HepG2 (cell line): ENCODE data around the gene GSDMA. TPM values are rescaled to one million over a fixed set of nuclear protein-coding genes. Genes with fewer than 3 reads are reported as not detected.
A peak's percentile ranks its signal among the peaks of the same experiment; 100 is the strongest.

Source experiments
- ATAC-seq: fragments of 200-7000 bp; cut with Tn5 transposase; 3 replicates; pipeline ENCODE4 v1.9.1; 2020; ENCODE audit warnings: mild to moderate bottlenecking, moderate library complexity
- BruUV-seq: library from RNA; stranded (reverse); fragments of 400-500 nt; replicated peaks from 2 replicates; lab custom pipeline; 2021; lab: Mats Ljungman, UMichigan
- CTCF ChIA-PET: fragments of 300-600 bp; formaldehyde crosslinking; extraction: SDS; loops from one replicate; lab custom pipeline; 2021; ENCODE audit warnings: low total read pairs, inconsistent platforms, low intra/inter-chr PET ratio; lab: Yijun Ruan, JAX
- POLR2A ChIA-PET: fragments of 350-600 bp; sonication (Branson Sonifier 250); formaldehyde crosslinking; loops from one replicate; lab custom pipeline; 2020; ENCODE audit warnings: antibody characterized with exemption, inconsistent platforms; lab: Yijun Ruan, JAX
- DNase-seq: peaks from one replicate; pipeline ENCODE4 v3.0.0-alpha.2; 2015; ENCODE audit warnings: low spot score
- FAIRE-seq: peaks from 3 replicates; lab custom pipeline; 2011; peaks lifted over from hg19 to GRCh38; lab: Jason Lieb, UNC
- H2AFZ ChIP-seq: one replicate; pipeline ENCODE4 v1.6.1; 2011; ENCODE audit warnings: low read length, inconsistent platforms
- H3K27ac ChIP-seq: fragments of 300-600 bp; 3 replicates; pipeline ENCODE4 v1.8.0; 2011; ENCODE audit warnings: mixed run types, mild to moderate bottlenecking, mixed read lengths, low read length, inconsistent platforms; ENCODE audit not compliant: insufficient read depth; ENCODE audit errors: extremely low read length
- H3K27me3 ChIP-seq, 2 experiments: fragments of 200-600 bp in 1 of 2; 2 replicates in 1 of 2; 3 replicates in 1 of 2; pipeline versions ENCODE4 v1.6.0 to v1.8.0; 2011; ENCODE audit warnings: low read length in 2 of 2, mild to moderate bottlenecking in 2 of 2, moderate library complexity in 2 of 2, inconsistent platforms in 1 of 2; ENCODE audit not compliant: insufficient read depth in 2 of 2, control insufficient read depth in 1 of 2
- H3K36me3 ChIP-seq, 2 experiments: fragments of 200-600 bp in 1 of 2; replicated peaks in 1 of 2; 2 replicates in 1 of 2; 3 replicates in 1 of 2; pipeline versions ENCODE4 v1.5.1 to v1.8.0; 2011; ENCODE audit warnings: low read length in 2 of 2, inconsistent platforms in 1 of 2; ENCODE audit not compliant: insufficient read depth in 2 of 2, control insufficient read depth in 1 of 2
- H3K4me1 ChIP-seq: 2 replicates; pipeline ENCODE4 v1.5.1; 2012; ENCODE audit warnings: low read length, inconsistent platforms; ENCODE audit not compliant: insufficient read depth
- H3K4me2 ChIP-seq: 2 replicates; pipeline ENCODE4 v1.6.0; 2011; ENCODE audit warnings: low read depth, low read length, inconsistent platforms
- H3K4me3 ChIP-seq, 3 experiments: fragments of 200-600 bp in 1 of 3; sonication (generic), shearing (Covaris generic) in 1 of 3; replicated peaks in 1 of 3; 2 replicates each; pipeline ENCODE4 v1.5.1; 2011 to 2016; ENCODE audit warnings: low read length in 3 of 3, inconsistent platforms in 2 of 3, low read depth in 2 of 3, mild to moderate bottlenecking in 2 of 3, control low read depth in 1 of 3, mixed read lengths in 1 of 3; ENCODE audit not compliant: insufficient read depth in 1 of 3
- H3K79me2 ChIP-seq: one replicate; pipeline ENCODE4 v1.6.1; 2011; ENCODE audit warnings: low read length, inconsistent platforms; ENCODE audit not compliant: insufficient read depth
- H3K9ac ChIP-seq: 2 replicates; pipeline ENCODE4 v1.6.0; 2011; ENCODE audit warnings: mild to moderate bottlenecking, low read depth, low read length, inconsistent platforms; ENCODE audit not compliant: insufficient read depth
- H3K9me3 ChIP-seq: 2 replicates; pipeline ENCODE4 v1.5.1; 2012; ENCODE audit warnings: mild to moderate bottlenecking, low read length
- H4K20me1 ChIP-seq: 2 replicates; pipeline ENCODE4 v1.6.0; 2011; ENCODE audit warnings: inconsistent platforms, mild to moderate bottlenecking, low read length, moderate library complexity; ENCODE audit not compliant: insufficient read depth
- ARID5B ChIP-seq: IDR thresholded peaks from 2 replicates; pipeline ENCODE4 v1.4.0; 2020; ENCODE audit warnings: mild to moderate bottlenecking, missing genetic modification reagents
- HNF4G ChIP-seq, 2 experiments: sonication (generic) in 1 of 2; formaldehyde crosslinking in 1 of 2; IDR thresholded peaks; 2 replicates each; pipeline versions ENCODE4 v1.4.0 to v1.6.1; 2011 to 2020; ENCODE audit warnings: borderline replicate concordance in 2 of 2, low read depth in 2 of 2, mild to moderate bottlenecking in 2 of 2, low read length in 1 of 2, missing genetic modification reagents in 1 of 2, moderate library complexity in 1 of 2
- IKZF1 ChIP-seq: fragments of 450-650 bp; IDR thresholded peaks from 2 replicates; pipeline ENCODE4 v1.7.1; 2016
- LCORL ChIP-seq, 2 experiments: fragments of 450-650 bp in 1 of 2; sonication (generic) in 1 of 2; formaldehyde crosslinking in 1 of 2; IDR thresholded peaks; 2 replicates each; pipeline versions ENCODE4 v1.5.0 to v1.6.1; 2017 to 2020; ENCODE audit warnings: antibody characterized with exemption in 1 of 2, missing genetic modification reagents in 1 of 2
- MAX ChIP-seq: IDR thresholded peaks from 2 replicates; pipeline ENCODE4 v1.6.1; 2012; ENCODE audit warnings: inconsistent platforms
- MYPOP ChIP-seq: sonication (generic); formaldehyde crosslinking; IDR thresholded peaks from 2 replicates; pipeline ENCODE4 v1.8.1; 2023; ENCODE audit warnings: mild to moderate bottlenecking, moderate library complexity, missing genetic modification reagents
- NFYC ChIP-seq: IDR thresholded peaks from 2 replicates; pipeline ENCODE4 v1.6.1; 2016; ENCODE audit warnings: missing genetic modification reagents, missing compliant biosample characterization
- NR2F6 ChIP-seq, 2 experiments: IDR thresholded peaks; 2 replicates each; pipeline ENCODE4 v1.6.1; 2016; ENCODE audit warnings: antibody characterized with exemption in 1 of 2, mild to moderate bottlenecking in 1 of 2
- RBM39 ChIP-seq: fragments of 200-400 bp; formaldehyde crosslinking; IDR thresholded peaks from one replicate; pipeline ENCODE4 v1.6.1; 2018; ENCODE audit warnings: antibody characterized with exemption, mild to moderate bottlenecking, low read depth, low read length; ENCODE audit not compliant: poor library complexity, severe bottlenecking
- TBL1XR1 ChIP-seq: fragments of 150-350 bp; IDR thresholded peaks from 2 replicates; pipeline ENCODE4 v1.6.1; 2014; ENCODE audit warnings: borderline replicate concordance, low read length; ENCODE audit not compliant: partially characterized antibody
- ZMYM3 ChIP-seq: sonication (generic); formaldehyde crosslinking; IDR thresholded peaks from 2 replicates; pipeline ENCODE4 v1.5.1; 2020; ENCODE audit warnings: mild to moderate bottlenecking, missing genetic modification reagents
- ZMYM4 ChIP-seq: sonication (generic); formaldehyde crosslinking; IDR thresholded peaks from 2 replicates; pipeline ENCODE4 v1.8.1; 2023; ENCODE audit warnings: mild to moderate bottlenecking, missing genetic modification reagents
- ZNF276 ChIP-seq: sonication (generic); formaldehyde crosslinking; IDR thresholded peaks from 2 replicates; pipeline ENCODE4 v1.4.0; 2020; ENCODE audit warnings: mild to moderate bottlenecking, low read depth, missing genetic modification reagents
- ZNF382 ChIP-seq: sonication (generic); formaldehyde crosslinking; IDR thresholded peaks from 2 replicates; pipeline ENCODE4 v1.5.0; 2020; ENCODE audit warnings: missing genetic modification reagents, mild to moderate bottlenecking, borderline replicate concordance
- ZNF383 ChIP-seq: sonication (generic); formaldehyde crosslinking; IDR thresholded peaks from 2 replicates; pipeline ENCODE4 v1.4.0; 2020; ENCODE audit warnings: missing genetic modification reagents, mild to moderate bottlenecking, borderline replicate concordance
- ZNF7 ChIP-seq: IDR thresholded peaks from 2 replicates; pipeline ENCODE4 v1.6.1; 2016; ENCODE audit warnings: missing biosample characterization, missing genetic modification reagents
- ZNF83 ChIP-seq: sonication (generic); formaldehyde crosslinking; IDR thresholded peaks from 2 replicates; pipeline ENCODE4 v1.4.0; 2020; ENCODE audit warnings: missing genetic modification reagents, mild to moderate bottlenecking, borderline replicate concordance
- WGBS: methylation state at CpG from one replicate; pipeline ENCODE4 v1.1.6; 2017; ENCODE audit warnings: low lambda C conversion rate; 5-methylcytosine and 5-hydroxymethylcytosine counted together
- in situ Hi-C: cut with HindIII; loops from 2 replicates; pipeline ENCODE4 v1.10.0; 2017; ENCODE audit warnings: low pct_unique_long_range_greater_than_20kb; ENCODE audit not compliant: extremely low pct_ligation_motif_present
- intact Hi-C: fragments of 100-400 bp; cut with micrococcal nuclease; formaldehyde crosslinking; loops from one replicate; pipeline ENCODE4 v1.10.0; 2022; ENCODE audit not compliant: unreplicated experiment
- polyA plus RNA-seq, 8 experiments: library from polyadenylated mRNA; depleted of rRNA in 3 of 8; stranded (reverse) in 7 of 8; unstranded in 1 of 8; fragments of >200 nt; fragmentation: Illumina TruSeq in 4 of 8; extraction: Trizol in 4 of 8; gene quantifications; 2 replicates each; pipeline versions ENCODE4 v1.2.1 to v1.2.3, GENCODE V29; 2011 to 2016; ENCODE audit warnings: low read depth in 4 of 8, missing spikeins in 1 of 8, mixed read lengths in 1 of 8; ENCODE audit not compliant: insufficient read depth in 1 of 8
- total RNA-seq, 5 experiments: library from RNA; depleted of rRNA; stranded (reverse); fragments of >200 nt; fragmentation: Illumina TruSeq; extraction: Trizol; gene quantifications; 2 replicates each; pipeline ENCODE4 v1.2.3, GENCODE V29; 2016; ENCODE audit warnings: low read depth in 1 of 5

Gene GSDMA
- total and polyA plus RNA-seq, 2 of the 13 experiments (the other 11 are each of a cell fraction or from before 2014, with no cell fraction given) = not detected

- in situ Hi-C loops = no loop called here
- TF ChIP-seq NFYC (CRISPR knock-in tag) (no peak), MYPOP (CRISPR knock-in tag) (no peak), ZNF382 (CRISPR knock-in tag) (no peak), NR2F6 (IDR thresholded peaks at IDR 0.05) (no peak), NR2F6 (CRISPR knock-in tag; IDR thresholded peaks at IDR 0.05) (0 out of 2 replicates have a peak, but pooled peaks have one; percentile 16), RBM39 (no peak), LCORL (IDR thresholded peaks at IDR 0.05) (no peak), LCORL (CRISPR knock-in tag; IDR thresholded peaks at IDR 0.05) (no peak), IKZF1 (no peak), ZNF276 (CRISPR knock-in tag) (no peak), TBL1XR1 (no peak), ZNF7 (CRISPR knock-in tag) (peak; percentile 88), MAX (no peak), HNF4G (IDR thresholded peaks at IDR 0.05; ENCODE audit: borderline replicate concordance, low read depth, low read length) (peak; percentile 32; the same call in 1 of the 2 replicates), HNF4G (CRISPR knock-in tag; IDR thresholded peaks at IDR 0.05; ENCODE audit: borderline replicate concordance, low read depth) (no peak), ZMYM3 (CRISPR knock-in tag) (peak; percentile 43; the same call in 1 of the 2 replicates), ARID5B (CRISPR knock-in tag) (peak; percentile 29; the same call in 1 of the 2 replicates), ZNF383 (CRISPR knock-in tag) (no peak), ZMYM4 (0 out of 2 replicates have a peak, but pooled peaks have one; percentile 22), ZNF83 (CRISPR knock-in tag) (no peak)
These were observed 28.5 kb upstream of the GSDMA start for GRCh38 chr17:39934324-39934723.

More at GRCh38 chr17:39934324-39934723, 28.5 kb upstream of the GSDMA start:
- FAIRE-seq (peak; percentile 87), DNase-seq (peak; percentile 61), ATAC-seq (peak; percentile 79)
- Histone ChIP-seq H3K27ac (no peak overlapping the region), H3K4me1 (peaks cover 70% of the 10 kb centered on the region), H3K9ac (peak overlapping the region; percentile 14; the same call in 1 of the 2 replicates), H4K20me1 (no peaks in the 10 kb centered on the region), H3K4me2 (peak overlapping the region; percentile 50), H3K9me3 (no peaks in the 10 kb centered on the region), H3K27me3 (no peaks in the 10 kb centered on the region), H3K36me3 (no peaks in the 10 kb centered on the region), H2AFZ (no peak overlapping the region), H3K4me3 (no peak overlapping the region; a peak in 1 of 6 replicates), H3K79me2 (no peaks in the 10 kb centered on the region)
- CTCF ChIA-PET = no interaction called here
- BruUV-seq = no TSS peak
- POLR2A ChIA-PET = interaction anchor here (2.6 kb wide), 1 partner anchor 10 kb away, joined by 7 read pairs; no protein-coding TSS in a partner anchor
- 4% methylated on average over 5 of the region's 5 CpGs for WGBS
- intact Hi-C loops = no loop called here
